K562 (cell line): ENCODE results near the gene OPA3. TPM values are rescaled to one million over a fixed set of nuclear protein-coding genes. Genes with fewer than 3 reads are reported as not detected.

Experiments
- CHCHD3 ChIP-seq: fragments of 250-450 bp; sonication (Bioruptor Pico); IDR thresholded peaks from 2 replicates; pipeline ENCODE4 v2.1.2; 2022; ENCODE audit warnings: mild to moderate bottlenecking
- ELF1 ChIP-seq: fragments of 200-800 bp; sonication (Bioruptor generic); IDR thresholded peaks from 2 replicates; pipeline ENCODE4 v1.6.1; 2016; ENCODE audit warnings: missing genetic modification characterization, missing compliant biosample characterization
- PHF21A ChIP-seq: fragments of 450-650 bp; IDR thresholded peaks from 2 replicates; pipeline ENCODE4 v1.6.1; 2017; ENCODE audit warnings: low read depth, borderline replicate concordance
- POLR2G ChIP-seq: fragments of 200-400 bp; formaldehyde crosslinking; IDR thresholded peaks from 2 replicates; pipeline ENCODE4 v1.6.1; 2017; ENCODE audit warnings: low read depth, mild to moderate bottlenecking, antibody characterized with exemption, low read length, moderate library complexity
- SRSF7 ChIP-seq: fragments of 200-400 bp; formaldehyde crosslinking; optimal IDR thresholded peaks from 2 replicates; pipeline ENCODE3; 2017; ENCODE audit warnings: mild to moderate bottlenecking, low read depth, low read length
- ZNF146 ChIP-seq: IDR thresholded peaks from one replicate; pipeline ENCODE4 v1.6.1; 2018; ENCODE audit warnings: missing compliant biosample characterization; ENCODE audit not compliant: unreplicated experiment
- ZNF696 ChIP-seq: fragments of 250-450 bp; sonication (Bioruptor Pico); conservative IDR thresholded peaks from 2 replicates; pipeline ENCODE4 v1.4.0; 2020; ENCODE audit warnings: mild to moderate bottlenecking, moderate library complexity
- polyA plus RNA-seq, 8 experiments: library from polyadenylated mRNA; depleted of rRNA in 4 of 8; stranded (reverse) in 5 of 8; unstranded in 3 of 8; fragments of >200 nt; fragmentation: Nextera tagmentation in 2 of 8; fragmentation: Illumina TruSeq in 1 of 8; extraction: Ambion mirVana in 2 of 8; extraction: Trizol in 1 of 8; gene quantifications; 2 replicates each; pipeline versions ENCODE4 v1.2.1 to v1.2.3, GENCODE V29; 2011 to 2014; ENCODE audit warnings: inconsistent platforms in 1 of 8, missing spikeins in 1 of 8
- total RNA-seq, 7 experiments: library from RNA; depleted of rRNA in 6 of 7; stranded (reverse); fragments of >200 nt in 6 of 7; fragmentation: Illumina TruSeq in 2 of 7; extraction: Trizol in 2 of 7; gene quantifications; 2 replicates each; pipeline versions ENCODE4 v1.2.1 to v1.2.3, GENCODE V29; 2011 to 2021; ENCODE audit warnings: low replicate concordance in 1 of 7
- TF ChIP-seq, protein P1 (sequence below): fragments of 450-650 bp; IDR thresholded peaks from 2 replicates; pipeline ENCODE4 v1.6.1; 2016; ENCODE audit warnings: low read depth
- TF ChIP-seq, protein P2 (sequence below): fragments of 450-650 bp; formaldehyde crosslinking; IDR thresholded peaks from 2 replicates; pipeline ENCODE4 v1.4.0; 2020; ENCODE audit warnings: mild to moderate bottlenecking, mixed read lengths
- TF ChIP-seq, protein P3 (sequence below): fragments of 250-450 bp; sonication (Bioruptor Pico); IDR thresholded peaks from 2 replicates; pipeline ENCODE4 v1.4.0; 2020; ENCODE audit warnings: mild to moderate bottlenecking, moderate library complexity
- TF ChIP-seq, protein P4 (sequence below): fragments of 450-650 bp; IDR thresholded peaks from 2 replicates; pipeline ENCODE4 v1.7.1; 2018; ENCODE audit warnings: mild to moderate bottlenecking, low read depth; ENCODE audit not compliant: partially characterized antibody

Gene OPA3
- total and polyA plus RNA-seq, 9 of the 15 experiments (the other 6 are each of a cell fraction or from before 2014, with no cell fraction given): 1.4 to 18.8 (median 9.0) TPM

DNA sequence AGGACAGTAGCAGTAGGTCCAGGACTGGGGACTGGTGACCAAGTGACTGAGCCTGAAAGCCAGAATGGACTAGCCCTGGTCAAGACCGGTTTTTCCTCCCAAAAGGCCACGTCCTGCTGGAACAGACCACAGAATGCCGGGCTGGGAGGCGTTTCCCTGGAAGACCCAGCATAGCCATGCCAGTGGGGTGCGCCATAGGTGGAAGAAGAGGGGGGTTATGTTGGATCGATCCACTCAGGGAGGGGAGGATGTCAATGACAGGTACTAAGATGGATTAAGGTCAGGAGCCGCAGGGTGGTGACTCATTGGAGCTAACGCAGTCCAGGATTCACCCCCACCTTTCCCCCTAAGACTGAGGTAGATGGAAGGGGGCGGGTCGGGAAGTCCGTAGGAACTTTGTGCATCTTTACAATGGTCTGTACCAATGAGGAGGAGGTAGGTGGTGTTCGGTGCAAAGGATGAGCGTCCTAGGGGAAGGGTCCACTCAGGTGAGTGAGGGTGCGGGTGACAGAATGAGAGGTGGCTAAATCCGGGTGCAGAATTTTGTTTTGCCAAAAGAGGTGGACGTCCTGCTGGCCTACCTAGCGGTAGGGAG is 56.4 kb downstream of the OPA3 start (continued):
- TF ChIP-seq, protein P1, sequence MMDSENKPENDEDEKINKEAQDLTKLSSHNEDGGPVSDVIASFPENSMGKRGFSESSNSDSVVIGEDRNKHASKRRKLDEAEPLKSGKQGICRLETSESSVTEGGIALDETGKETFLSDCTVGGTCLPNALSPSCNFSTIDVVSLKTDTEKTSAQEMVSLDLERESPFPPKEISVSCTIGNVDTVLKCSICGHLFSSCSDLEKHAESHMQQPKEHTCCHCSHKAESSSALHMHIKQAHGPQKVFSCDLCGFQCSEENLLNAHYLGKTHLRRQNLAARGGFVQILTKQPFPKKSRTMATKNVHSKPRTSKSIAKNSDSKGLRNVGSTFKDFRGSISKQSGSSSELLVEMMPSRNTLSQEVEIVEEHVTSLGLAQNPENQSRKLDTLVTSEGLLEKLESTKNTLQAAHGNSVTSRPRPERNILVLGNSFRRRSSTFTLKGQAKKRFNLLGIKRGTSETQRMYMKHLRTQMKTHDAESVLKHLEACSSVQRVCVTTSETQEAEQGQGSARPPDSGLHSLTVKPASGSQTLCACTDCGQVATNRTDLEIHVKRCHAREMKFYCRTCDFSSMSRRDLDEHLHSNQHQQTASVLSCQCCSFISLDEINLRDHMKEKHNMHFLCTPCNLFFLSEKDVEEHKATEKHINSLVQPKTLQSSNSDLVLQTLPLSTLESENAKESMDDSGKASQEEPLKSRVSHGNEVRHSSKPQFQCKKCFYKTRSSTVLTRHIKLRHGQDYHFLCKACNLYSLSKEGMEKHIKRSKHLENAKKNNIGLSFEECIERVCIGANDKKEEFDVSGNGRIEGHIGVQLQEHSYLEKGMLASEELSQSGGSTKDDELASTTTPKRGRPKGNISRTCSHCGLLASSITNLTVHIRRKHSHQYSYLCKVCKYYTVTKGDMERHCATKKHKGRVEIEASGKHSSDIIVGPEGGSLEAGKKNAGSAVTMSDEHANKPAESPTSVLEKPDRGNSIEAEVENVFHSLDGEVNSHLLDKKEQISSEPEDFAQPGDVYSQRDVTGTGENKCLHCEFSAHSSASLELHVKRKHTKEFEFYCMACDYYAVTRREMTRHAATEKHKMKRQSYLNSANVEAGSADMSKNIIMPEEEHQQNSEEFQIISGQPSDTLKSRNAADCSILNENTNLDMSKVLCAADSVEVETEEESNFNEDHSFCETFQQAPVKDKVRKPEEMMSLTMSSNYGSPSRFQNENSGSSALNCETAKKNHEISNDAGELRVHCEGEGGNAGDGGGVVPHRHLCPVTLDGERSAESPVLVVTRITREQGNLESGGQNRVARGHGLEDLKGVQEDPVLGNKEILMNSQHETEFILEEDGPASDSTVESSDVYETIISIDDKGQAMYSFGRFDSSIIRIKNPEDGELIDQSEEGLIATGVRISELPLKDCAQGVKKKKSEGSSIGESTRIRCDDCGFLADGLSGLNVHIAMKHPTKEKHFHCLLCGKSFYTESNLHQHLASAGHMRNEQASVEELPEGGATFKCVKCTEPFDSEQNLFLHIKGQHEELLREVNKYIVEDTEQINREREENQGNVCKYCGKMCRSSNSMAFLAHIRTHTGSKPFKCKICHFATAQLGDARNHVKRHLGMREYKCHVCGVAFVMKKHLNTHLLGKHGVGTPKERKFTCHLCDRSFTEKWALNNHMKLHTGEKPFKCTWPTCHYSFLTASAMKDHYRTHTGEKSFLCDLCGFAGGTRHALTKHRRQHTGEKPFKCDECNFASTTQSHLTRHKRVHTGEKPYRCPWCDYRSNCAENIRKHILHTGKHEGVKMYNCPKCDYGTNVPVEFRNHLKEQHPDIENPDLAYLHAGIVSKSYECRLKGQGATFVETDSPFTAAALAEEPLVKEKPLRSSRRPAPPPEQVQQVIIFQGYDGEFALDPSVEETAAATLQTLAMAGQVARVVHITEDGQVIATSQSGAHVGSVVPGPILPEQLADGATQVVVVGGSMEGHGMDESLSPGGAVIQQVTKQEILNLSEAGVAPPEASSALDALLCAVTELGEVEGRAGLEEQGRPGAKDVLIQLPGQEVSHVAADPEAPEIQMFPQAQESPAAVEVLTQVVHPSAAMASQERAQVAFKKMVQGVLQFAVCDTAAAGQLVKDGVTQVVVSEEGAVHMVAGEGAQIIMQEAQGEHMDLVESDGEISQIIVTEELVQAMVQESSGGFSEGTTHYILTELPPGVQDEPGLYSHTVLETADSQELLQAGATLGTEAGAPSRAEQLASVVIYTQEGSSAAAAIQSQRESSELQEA: no peak
- no peak for TF ChIP-seq CHCHD3
- TF ChIP-seq, protein P2, sequence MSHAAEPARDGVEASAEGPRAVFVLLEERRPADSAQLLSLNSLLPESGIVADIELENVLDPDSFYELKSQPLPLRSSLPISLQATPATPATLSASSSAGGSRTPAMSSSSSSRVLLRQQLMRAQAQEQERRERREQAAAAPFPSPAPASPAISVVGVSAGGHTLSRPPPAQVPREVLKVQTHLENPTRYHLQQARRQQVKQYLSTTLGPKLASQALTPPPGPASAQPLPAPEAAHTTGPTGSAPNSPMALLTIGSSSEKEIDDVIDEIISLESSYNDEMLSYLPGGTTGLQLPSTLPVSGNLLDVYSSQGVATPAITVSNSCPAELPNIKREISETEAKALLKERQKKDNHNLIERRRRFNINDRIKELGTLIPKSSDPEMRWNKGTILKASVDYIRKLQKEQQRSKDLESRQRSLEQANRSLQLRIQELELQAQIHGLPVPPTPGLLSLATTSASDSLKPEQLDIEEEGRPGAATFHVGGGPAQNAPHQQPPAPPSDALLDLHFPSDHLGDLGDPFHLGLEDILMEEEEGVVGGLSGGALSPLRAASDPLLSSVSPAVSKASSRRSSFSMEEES (CRISPR knock-in tag): no peak
- no peak for TF ChIP-seq PHF21A
- TF ChIP-seq, protein P3, sequence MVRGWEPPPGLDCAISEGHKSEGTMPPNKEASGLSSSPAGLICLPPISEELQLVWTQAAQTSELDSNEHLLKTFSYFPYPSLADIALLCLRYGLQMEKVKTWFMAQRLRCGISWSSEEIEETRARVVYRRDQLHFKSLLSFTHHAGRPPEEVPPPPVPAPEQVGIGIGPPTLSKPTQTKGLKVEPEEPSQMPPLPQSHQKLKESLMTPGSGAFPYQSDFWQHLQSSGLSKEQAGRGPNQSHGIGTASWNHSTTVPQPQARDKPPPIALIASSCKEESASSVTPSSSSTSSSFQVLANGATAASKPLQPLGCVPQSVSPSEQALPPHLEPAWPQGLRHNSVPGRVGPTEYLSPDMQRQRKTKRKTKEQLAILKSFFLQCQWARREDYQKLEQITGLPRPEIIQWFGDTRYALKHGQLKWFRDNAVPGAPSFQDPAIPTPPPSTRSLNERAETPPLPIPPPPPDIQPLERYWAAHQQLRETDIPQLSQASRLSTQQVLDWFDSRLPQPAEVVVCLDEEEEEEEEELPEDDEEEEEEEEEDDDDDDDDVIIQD: no peak
- no peak for TF ChIP-seq ZNF146
- TF ChIP-seq POLR2G: no peak
- TF ChIP-seq ELF1 (tag): no peak
- TF ChIP-seq, protein P4, sequence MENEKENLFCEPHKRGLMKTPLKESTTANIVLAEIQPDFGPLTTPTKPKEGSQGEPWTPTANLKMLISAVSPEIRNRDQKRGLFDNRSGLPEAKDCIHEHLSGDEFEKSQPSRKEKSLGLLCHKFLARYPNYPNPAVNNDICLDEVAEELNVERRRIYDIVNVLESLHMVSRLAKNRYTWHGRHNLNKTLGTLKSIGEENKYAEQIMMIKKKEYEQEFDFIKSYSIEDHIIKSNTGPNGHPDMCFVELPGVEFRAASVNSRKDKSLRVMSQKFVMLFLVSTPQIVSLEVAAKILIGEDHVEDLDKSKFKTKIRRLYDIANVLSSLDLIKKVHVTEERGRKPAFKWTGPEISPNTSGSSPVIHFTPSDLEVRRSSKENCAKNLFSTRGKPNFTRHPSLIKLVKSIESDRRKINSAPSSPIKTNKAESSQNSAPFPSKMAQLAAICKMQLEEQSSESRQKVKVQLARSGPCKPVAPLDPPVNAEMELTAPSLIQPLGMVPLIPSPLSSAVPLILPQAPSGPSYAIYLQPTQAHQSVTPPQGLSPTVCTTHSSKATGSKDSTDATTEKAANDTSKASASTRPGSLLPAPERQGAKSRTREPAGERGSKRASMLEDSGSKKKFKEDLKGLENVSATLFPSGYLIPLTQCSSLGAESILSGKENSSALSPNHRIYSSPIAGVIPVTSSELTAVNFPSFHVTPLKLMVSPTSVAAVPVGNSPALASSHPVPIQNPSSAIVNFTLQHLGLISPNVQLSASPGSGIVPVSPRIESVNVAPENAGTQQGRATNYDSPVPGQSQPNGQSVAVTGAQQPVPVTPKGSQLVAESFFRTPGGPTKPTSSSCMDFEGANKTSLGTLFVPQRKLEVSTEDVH: peak; percentile 42
- no peak for TF ChIP-seq ZNF696 (CRISPR knock-in tag)
- TF ChIP-seq SRSF7: no peak
